A673 (cell line): ENCODE data around the gene ZNF565.

Experiments used
- CTCF ChIP-seq: fragments of 300-800, 200-600 bp; sonication (generic); conservative IDR thresholded peaks from 2 replicates; pipeline ENCODE4 v1.5.1; 2017; ENCODE audit warnings: low read depth, mild to moderate bottlenecking, antibody characterized with exemption, low read length, moderate library complexity, mixed read lengths
- EZH2 ChIP-seq: fragments of 200-600 bp; sonication (generic); IDR thresholded peaks from 2 replicates; pipeline ENCODE4 v1.6.1; 2017; ENCODE audit warnings: borderline replicate concordance, low read depth, mild to moderate bottlenecking, mixed read lengths, antibody characterized with exemption, low read length; ENCODE audit not compliant: poor library complexity, severe bottlenecking

DNA sequence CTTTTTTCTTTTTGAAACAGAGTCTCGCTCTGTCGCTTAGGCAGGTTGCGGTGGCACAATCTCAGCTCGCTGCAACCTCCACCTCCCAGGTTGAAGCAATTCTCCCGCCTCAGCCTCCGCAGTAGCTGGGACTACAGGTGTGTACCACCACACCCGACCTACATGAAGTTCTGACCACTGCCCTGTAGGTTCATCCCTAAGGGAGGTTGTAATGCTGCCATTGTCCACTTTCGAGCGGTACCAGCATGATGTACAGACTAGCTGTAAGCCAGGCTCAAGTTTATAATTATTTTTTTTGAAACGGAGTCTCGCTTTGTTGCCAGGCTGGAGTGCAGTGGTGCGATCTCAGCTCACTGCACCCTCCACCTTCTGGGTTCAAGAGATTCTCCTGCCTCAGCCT is 50.7 kb downstream of the ZNF565 start:
- TF ChIP-seq CTCF, result no peak
- TF ChIP-seq EZH2, result no peak
